Stimulated activated CD4-positive, alpha-beta T cell treated with anti-CD3 and anti-CD28 coated beads, TNF-alpha, amount 100 ng/mL, for 1 hour (primary cell): ENCODE results near the gene RFPL1.
"Not testable (repeated sequence)": the region's sequence is repeated elsewhere in the genome, so short reads cannot be mapped to it uniquely, and the experiment has no call there.

Source experiments
- DNase-seq, 3 donors: peaks; one replicate each; pipeline ENCODE4 v3.0.0-alpha.2; 2020; ENCODE audit warnings: low read depth in 3 of 3, low spot score in 1 of 3

Gene RFPL1

DNA sequence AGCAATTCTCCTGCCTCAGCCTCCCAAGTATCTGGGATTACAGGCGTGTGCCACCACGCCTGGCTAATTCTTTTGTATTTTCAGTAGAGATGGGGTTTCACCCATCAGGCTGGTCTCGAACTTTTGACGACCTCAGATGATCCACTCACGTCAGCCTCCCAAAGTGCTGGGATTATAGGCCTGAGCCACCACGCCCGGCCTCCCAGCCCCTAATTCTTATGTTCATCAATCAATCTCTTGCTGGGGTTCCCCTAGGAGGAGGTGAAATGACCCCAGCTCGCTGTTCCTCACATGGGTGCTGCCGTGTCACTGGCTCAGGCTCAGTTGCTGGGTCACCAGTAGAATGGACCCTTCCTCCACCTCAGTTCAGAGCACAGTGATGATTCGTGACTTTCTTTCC lies at the start of gene RFPL1:
RFPL1 (plus strand) TSS at position 301 of the 400 bp plus-strand sequence.
- DNase-seq = not testable (repeated sequence)

DNA sequence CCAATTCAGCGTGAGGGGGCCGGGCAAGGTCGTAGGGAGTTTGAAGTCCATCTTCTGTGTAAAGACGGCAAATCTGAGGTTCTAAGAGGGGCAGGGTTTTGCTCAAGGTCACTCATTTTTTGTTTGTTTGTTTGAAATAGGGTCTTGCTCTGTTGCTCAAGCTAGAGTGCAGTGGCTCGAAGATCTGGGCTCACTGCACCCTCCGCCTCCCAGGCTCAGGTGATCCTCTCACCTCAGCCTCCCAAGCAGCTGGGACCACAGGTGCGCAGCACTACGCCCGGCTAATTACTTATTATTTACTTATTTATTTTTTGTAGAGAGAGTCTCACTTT lies 49.7 kb upstream of the RFPL1 start:
- no peak for DNase-seq

DNA sequence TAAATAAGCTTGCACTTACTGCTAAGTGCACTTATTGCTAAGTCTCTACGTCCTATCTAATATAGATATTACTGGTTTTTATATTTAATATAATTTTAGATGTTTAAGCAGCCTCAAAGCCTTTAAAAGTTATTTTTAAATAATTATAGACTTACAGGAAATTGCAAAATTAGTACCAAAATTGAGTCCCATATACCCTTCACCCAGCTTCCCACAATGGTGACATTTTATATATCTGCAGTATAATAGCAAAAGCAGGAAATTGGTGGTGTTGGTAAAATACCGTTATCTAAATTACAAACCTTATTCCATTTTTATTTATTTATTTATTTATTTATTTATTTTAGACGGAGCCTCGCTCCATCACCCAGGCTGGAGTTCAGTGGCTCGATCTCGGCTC lies 48.1 kb upstream of the RFPL1 start:
- no peak for DNase-seq

DNA sequence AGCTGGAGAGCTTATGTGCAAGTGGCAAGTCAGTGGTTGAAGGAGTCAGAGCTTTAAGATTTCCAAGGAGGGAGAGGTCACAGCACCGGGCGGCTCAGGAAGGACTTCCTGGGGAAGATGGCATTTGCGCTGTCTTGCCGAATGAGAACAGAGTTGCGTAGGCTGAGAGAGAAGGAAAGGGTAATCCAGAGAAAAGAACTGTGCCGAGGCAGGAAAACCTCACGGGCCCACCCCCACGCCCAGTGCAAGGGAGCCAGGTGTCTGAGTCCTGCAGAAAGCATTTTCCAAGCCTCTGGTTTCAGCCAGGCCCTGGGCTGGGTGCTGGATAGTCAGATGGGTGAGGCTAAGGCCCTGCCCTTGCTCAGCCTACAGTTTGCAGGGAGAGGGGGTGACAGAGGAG lies 46.8 kb upstream of the RFPL1 start:
- DNase-seq = no peak

DNA sequence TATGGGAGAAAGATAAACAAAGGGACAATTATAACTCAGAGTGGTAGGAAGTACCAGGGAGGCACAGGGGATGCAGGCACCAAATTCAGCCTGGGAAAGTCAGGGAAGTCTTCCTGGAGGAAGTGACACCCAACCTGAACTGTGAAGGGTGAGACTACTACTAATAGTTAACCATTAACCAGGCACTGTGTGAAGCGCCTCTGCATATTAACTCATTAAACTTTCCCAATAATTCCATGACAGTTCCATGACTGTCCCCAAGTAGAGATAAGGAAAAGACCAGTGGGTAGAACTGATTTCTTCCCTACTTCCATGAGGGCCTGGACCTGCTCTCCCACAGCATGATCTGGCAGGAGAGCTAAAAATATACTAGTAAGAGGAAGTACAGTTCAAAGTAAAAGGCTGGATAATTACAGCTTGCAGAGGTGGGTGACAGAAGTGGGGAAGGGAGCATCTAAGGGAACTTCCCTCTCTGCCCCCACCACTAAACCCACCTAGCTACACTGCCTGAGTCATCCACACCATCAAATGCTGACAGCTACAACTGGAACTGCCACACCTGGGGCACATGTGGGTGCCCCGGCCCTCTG lies 45.3 kb upstream of the RFPL1 start:
- no peak for DNase-seq

DNA sequence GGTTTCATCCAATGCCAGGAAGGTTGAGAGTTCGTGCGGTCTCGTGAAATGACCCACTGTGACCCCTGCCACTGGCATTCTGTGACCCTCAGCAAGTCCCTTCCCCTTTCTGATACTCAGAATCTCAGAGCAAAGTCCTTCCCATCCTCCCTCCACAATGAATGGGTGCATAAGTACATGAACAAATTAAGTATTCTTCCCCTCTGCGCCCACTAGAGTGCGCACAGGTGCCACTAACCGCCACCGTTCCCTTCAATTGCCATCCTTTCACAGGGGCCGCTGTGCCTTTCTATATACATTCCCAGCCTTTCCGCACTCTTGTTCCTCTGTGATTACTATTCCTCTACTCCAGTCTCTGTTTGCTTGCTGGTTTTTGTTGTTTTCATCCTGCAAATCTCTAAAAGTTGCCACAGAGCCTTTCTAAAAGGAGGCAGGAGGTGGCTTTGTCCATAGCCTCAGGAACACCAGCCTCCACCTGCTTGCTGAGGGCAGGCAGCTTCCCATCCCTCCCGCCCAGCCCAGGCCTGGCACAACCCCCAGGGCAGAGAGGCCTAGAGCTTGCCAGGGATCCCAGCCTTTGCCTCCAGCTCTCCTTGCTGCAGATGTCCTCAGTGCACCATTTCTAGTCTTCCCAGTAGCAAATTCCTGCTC lies 43.3 kb upstream of the RFPL1 start:
- peak; percentile 37 to 51 (median 42) for DNase-seq

DNA sequence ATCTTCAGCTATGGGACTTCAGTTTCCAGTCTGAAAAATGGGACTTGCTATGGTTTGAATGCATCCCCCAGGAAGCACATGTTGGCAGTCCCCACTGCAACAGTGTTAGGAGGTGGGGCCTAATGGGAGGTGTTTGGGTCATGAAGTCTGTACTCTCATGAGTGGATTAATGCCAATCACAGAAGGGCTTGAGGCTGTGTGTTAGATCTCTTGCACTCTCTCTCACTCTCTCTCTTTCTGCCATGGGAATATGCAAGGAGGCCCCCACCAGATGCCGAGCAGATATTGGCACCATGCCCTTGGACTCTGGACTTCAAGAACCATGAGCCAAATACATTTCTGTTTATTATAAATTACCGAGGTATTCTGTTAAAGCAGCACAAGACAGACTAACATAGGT lies 42.3 kb upstream of the RFPL1 start:
- DNase-seq = no peak

DNA sequence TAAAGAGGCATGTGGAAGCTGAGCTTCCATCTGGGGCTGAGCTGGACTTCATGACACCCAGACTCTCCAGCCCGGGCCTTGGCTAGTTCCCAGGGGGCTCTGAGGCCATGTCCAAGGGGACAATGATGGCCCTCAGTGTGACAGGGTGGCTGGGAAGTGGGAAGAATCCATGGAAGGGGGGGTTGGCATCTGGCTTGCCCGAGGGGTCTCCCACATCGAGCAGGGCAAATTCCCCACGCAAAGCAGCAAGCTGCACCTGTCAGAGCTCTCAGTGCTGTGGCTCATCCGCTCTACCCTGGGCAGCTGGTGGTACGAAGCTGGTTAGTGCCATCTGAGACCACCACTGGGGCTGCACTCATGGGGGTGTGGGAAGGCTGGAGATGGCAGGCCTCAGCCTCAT lies 40.6 kb upstream of the RFPL1 start:
- no peak for DNase-seq

DNA sequence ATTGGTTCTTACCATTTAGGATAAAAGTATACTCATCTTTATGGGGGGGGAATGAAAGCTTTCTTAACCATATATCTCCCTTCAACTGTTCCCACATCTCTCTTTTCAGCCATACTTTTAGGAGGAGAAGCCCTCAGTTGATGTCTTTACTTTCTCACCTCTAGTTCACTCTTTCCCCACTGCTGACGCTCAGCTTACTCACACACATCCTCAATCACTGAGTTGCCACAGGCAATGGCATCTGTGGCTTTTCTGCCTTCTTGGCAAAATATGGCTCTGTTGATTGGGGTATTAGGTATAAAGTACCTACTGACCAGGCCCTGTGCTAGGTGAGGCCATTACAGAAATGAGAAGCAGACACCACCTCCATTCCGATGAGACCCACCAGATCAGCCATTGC lies 37.8 kb upstream of the RFPL1 start:
- DNase-seq = no peak

DNA sequence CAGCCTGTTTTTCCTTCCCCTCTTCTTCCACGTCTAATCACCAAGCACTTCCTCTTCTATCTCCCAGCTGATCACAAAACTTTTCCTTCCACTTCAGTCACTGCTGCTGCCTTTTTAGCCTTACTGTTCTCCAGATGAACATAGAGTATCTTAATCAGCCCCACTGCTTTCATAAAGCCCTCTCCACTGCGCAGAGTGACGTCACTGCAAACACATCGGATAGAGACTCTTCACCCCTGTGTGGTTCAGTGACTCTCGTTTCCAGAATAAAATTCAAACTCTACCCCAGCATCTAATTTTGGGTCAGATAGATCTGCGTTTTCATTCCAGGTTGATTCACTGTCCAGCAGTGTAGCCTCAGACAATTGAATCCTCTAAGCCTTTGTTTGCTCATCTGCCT lies 36.8 kb upstream of the RFPL1 start:
- not testable (repeated sequence) for DNase-seq

DNA sequence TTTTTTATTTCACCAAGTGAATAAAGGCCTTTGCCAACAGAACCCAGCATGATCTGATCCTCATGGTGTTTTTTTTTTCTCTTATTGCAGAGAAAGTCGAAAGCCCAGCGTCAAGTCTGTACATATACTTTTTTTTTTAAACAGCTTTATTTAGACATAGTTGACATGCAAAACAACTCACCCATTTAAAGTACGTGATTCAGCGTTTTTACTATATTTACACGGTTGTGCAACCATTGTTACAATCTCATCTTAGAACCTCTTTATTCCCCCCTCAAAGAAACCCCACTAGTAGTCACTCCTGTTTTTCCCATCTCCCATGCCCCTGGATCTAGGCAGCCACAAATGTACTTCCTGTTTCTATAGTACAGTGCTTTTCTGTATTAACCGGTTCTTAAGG lies 29.4 kb upstream of the RFPL1 start:
- no peak for DNase-seq

DNA sequence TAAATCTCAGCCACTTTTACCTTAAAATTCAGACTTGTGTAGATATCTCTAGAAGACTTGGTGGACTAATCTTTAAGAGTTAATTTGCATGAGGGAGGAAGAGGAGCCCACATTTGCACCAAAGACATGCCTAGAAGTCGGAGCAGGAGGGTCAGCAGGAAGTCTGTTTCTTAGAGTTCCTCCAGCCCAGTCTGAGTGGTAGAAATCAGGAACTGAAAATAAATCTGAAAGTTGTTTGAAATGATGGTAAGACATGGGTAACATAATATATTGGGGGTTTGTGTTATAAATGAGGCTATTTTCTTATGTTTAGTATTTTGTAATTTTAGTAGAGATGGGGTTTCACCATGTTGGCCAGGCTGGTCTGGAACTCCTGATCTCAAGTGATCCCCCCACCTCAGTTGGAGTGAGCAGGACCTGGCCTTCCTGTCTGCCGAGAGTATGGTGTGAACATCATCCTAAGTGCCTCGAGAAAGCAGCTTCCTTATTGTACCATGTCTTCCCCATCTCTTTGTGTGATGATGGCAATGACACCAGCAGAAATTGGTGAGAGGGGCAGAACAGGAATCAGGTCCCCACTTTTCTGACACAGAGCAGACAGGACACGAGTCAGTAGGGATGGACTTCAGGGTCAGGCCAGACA lies 26.7 kb upstream of the RFPL1 start:
- DNase-seq = not testable (repeated sequence)

DNA sequence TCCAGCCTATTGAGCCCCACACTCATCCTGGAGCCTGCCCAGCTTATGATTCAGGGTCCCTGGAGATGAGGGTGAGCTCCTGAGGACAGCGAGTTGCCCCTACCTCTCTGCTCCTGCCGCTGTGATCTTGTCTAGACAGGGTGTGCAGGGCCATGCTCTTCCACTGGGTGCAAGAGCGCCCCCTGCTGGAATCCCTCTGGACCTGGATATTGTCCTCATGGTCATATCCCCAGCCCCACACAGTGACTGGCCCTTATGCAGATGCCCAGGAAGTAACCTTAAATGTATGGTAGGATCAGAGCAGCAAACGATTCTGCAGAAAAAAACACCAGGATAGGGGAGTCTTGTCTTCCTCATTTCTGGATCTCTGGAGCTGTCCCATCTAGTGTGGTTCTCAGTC lies 25.6 kb upstream of the RFPL1 start:
- DNase-seq = not testable (repeated sequence)

DNA sequence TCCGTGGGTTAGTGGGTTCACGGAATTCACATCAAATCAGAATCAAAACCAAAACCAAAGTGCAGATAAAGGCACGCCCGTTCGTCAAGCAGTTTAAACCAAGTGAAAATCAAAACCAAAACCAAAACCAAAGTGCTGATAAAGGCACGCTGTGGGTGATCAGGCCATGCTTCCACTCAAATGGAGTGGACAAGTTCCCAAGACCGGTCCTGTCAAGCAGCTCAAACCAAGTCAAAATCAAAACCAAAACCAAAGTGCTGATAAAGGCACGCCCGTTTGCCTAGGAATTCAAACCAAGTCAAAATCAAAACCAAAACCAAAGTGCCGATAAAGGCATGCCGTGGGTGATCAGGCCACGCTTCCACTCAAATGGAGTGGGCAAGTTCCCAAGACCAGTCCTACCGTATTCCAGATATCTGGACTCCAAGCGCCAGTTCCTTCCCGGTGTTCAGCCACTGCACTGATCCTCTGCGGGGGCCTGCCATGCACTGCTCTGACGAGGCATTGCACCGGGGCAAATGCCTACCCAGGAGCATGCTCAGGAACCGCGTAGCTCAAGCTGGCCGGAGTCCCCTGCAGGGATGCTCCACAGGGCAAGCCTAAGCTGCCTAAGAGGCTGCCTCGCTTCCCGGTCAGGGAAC lies 23.3 kb upstream of the RFPL1 start:
- DNase-seq = peak; percentile 17 to 35 (median 32)

DNA sequence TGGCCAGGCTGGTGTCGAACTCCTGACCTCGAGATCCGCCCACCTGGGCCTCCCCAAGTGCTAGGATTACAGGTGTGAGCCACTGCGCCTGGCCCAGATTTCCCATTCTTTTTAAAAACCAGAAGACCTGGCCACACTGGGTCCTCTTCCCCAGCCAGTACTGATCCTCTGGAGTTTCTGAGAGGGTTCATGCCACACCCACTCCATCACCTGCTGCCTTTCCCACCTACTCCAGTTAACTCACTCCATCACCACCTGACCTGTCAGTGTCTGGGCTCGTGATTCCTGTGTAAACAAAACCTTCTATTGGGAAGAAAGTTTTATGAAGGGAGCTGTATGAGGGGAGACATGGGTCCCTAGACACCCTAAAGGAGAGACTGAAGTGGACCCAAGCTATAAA lies 19.7 kb upstream of the RFPL1 start:
- not testable (repeated sequence) for DNase-seq

DNA sequence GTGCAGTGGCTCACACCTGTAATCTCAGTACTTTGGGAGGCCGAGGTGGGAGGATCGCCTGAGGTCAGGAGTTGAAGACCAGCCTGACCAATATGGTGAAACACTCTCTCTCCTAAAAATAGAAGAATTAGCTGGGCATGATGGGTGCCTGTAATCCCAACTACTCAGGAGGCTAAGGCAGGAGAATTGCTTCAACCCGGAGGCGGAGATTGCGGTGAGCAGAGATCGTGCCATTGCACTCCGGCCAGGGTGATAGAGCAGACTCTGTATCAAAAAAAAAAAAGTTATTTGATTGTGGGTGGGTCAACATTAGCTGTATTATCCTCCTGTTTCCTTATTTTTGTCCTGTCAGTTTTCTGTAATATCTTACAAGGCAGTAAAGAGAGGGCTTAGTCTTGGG lies 11.9 kb upstream of the RFPL1 start:
- DNase-seq = no peak

DNA sequence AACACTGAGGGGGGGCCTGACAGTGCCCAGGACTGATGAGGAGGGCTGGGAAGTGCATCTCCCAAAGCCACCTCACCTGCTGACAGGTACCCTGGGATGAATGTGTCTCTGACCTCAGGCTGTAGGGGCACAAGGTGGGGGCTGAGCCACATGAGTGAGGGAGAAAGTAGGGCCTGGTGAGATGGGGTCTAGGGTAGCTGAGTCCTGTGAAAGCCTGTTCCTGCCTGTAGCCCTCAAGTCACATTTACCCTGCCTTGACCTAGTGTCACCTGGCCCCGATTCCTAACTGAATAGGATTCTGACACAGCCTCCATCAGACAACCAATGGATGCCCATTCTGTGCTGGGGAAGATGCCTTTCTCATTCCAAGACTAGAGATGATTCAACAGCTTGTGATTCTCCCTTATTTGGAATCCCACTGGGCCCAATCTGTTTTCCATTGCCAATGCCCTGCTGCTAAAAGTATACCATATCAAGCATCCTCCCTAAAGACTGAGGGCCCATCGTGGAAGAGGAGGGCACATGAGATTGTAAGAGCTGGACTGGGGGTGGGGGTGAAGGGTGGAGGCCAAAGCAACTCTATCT lies 11.1 kb upstream of the RFPL1 start:
- DNase-seq = no peak

DNA sequence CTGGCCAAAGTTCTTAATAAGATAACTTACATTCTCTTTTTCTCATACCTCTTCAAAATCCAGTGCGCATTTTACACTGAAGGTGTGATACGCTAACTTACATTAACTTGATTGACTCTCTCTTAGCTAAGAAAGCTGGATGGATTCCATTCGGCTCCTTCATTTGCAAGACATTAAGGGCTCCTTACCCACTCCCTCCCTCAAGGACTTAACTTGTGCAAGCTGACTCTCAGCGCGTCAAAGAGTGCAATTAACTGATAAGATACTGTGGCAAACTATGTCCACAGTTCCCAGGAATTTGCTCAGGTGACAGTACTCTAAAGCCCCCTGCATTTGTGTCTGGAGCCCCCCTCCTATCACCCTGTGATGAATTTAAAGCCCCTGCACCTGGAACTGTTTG lies 6.4 kb upstream of the RFPL1 start:
- DNase-seq = no peak

DNA sequence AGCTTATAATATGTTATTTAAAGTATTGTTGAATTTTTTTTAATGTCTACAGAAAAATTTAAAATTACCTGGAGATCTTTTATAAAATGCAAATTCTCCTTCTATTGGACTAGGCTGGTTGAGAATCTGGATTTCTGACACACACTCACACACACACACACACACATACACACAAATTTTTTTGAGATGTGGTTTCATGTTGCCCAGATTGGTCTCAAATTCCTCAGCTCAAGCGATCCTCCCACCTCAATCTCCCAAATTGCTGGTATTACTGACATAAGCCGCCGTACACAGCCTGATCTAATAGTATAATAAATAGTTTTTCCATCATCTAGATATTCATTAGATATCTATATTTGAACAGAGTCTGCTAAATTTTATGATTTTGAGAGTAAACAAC lies 4.5 kb upstream of the RFPL1 start:
- DNase-seq = no peak

DNA sequence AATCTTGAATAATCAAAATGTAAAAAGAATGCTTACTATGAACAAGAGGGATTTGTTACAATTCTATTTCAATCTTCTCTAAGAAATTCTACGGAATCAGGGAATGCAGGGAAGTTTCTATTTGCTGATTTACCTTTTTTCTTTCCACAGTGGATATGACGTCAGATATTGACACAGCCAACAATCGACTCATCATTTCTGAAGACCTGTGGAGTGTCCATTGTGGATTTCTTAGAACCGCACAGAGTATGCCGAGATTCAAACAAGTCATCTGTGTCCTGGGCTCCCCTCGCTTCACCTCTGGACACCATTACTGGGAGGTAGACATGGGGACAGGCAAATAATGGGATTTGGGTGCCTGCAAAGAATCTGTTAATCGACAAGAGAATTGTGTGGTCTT lies 4.1 kb upstream of the RFPL1 start:
- DNase-seq = no peak

DNA sequence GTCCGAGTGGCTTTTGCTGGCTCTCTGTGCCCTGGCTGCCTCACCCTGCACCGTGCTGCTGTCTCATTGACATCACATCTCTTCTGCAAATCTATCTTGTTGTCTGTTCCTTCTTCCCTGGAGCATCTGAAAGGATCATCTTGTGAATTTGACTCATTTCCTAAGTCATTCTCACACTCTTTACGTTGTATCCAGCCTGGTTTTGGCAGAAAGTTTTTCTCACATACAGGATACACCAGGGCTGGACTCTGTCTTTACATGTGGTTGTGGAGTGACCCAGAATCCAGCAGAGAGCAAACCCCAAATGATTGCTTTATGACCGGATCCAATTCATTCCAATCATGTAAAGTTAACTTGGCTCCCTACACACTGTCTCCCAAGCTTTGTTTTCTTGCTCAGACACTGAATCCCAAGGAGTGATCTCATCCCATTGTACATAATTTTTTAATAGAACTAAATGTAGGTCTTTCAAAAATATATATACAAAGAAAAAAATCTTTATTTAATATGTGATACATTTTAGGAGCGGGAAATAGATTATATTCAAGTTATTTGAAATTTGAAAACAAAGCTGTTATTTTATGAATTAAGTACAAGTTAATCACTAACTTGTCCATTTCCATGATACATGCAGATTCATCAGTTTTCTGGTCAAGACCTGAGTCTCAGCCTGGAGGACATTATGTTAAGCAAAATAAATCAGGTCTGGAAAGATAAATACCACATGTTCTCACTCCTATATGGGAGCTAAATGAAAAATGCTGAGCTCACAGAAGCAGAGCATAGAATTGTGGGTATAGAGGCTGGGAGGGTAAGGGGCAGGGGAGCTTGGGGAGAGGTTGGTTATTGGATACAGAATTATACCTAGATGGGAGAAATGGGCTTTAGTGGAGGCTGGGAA lies 2.9 kb upstream of the RFPL1 start:
- no peak for DNase-seq
